ENCODE measurements around the gene RNU2-63P. TPM values are rescaled to one million over a fixed set of nuclear protein-coding genes. Genes with fewer than 3 reads are reported as not detected.

RNU2-63P gene
- total RNA-seq, 6 donors from 2014 or later = not detected

DNA sequence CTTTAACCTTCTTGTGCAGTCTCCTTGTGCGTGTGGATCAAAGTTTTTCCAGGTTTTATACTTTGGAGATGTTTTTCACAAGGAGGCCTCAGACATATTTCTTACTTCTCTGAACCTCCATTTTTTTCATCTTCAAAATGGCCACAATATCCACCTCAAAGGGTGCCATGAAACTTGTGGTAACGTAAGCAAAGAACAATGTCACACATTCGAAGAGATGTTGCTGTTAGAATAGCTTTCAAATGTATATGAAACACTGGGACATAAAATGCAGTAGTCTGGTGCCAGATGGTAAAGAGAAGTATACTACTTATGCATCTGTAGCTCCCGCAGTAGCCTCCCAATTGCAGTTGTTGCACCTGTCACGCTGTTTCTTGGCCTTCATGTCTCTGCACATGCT, 41.8 kb upstream of the RNU2-63P start:
- H3K27ac ChIP-seq = no peak overlapping the region
- DNase-seq (no peak), ATAC-seq (ENCODE audit: low FRiP score in 2 of 2) (no peak)
- no peaks in the 10 kb centered on the region for H3K36me3 ChIP-seq
- no peaks in the 10 kb centered on the region for H3K9me3 ChIP-seq
- no peaks in the 10 kb centered on the region for H3K27me3 ChIP-seq
- no peak for TF ChIP-seq EP300 (IDR thresholded peaks at IDR 0.05)
- no peak for TF ChIP-seq POLR2AphosphoS5 (IDR thresholded peaks at IDR 0.05)
- no peak for TF ChIP-seq POLR2A (IDR thresholded peaks at IDR 0.05)
- TF ChIP-seq, protein P1, sequence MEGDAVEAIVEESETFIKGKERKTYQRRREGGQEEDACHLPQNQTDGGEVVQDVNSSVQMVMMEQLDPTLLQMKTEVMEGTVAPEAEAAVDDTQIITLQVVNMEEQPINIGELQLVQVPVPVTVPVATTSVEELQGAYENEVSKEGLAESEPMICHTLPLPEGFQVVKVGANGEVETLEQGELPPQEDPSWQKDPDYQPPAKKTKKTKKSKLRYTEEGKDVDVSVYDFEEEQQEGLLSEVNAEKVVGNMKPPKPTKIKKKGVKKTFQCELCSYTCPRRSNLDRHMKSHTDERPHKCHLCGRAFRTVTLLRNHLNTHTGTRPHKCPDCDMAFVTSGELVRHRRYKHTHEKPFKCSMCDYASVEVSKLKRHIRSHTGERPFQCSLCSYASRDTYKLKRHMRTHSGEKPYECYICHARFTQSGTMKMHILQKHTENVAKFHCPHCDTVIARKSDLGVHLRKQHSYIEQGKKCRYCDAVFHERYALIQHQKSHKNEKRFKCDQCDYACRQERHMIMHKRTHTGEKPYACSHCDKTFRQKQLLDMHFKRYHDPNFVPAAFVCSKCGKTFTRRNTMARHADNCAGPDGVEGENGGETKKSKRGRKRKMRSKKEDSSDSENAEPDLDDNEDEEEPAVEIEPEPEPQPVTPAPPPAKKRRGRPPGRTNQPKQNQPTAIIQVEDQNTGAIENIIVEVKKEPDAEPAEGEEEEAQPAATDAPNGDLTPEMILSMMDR (IDR thresholded peaks at IDR 0.05) = no peak
- H3K4me3 ChIP-seq = no peak overlapping the region
- WGBS, 2 donors = 91 to 93% methylated on average over 5 of the region's 5 CpGs
- H3K4me1 ChIP-seq = peaks cover 19 to 22% (median 21%) of the 10 kb centered on the region in 4 donors

DNA sequence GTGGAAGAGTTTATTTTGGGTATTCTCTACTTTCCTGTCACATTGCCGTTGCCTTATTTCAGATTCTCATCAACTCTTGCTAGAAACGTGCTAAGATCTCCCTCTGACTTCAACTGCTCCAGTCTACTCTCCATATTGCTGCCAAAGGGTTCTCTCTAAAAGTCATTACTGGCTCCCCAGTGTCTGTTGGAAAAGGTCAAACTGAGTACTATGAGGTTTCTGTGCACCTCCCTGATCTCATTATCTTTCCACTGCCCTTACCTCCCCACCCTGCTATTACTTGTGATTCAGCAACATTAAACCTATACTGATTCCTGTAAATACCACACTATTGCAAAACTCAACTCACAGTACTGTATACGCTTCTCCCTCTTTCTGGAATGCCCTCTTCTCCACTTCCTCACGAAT, 41.1 kb upstream of the RNU2-63P start:
- Histone ChIP-seq H3K4me3 (no peak overlapping the region), H3K36me3 (no peaks in the 10 kb centered on the region), H3K27ac (no peak overlapping the region), H3K9me3 (no peaks in the 10 kb centered on the region), H3K4me1 (peaks cover 21 to 28% (median 24%) of the 10 kb centered on the region in 4 donors), H3K27me3 (no peaks in the 10 kb centered on the region)
- no peak for TF ChIP-seq POLR2A (IDR thresholded peaks at IDR 0.05)
- TF ChIP-seq, protein P1 (IDR thresholded peaks at IDR 0.05) = no peak
- TF ChIP-seq EP300 (IDR thresholded peaks at IDR 0.05) = no peak
- TF ChIP-seq POLR2AphosphoS5 (IDR thresholded peaks at IDR 0.05) = no peak
- DNase-seq (no peak), ATAC-seq (ENCODE audit: low FRiP score in 2 of 2) (no peak)
- WGBS, 2 donors = 52 to 56% methylated on average over 4 of the region's 4 CpGs

DNA sequence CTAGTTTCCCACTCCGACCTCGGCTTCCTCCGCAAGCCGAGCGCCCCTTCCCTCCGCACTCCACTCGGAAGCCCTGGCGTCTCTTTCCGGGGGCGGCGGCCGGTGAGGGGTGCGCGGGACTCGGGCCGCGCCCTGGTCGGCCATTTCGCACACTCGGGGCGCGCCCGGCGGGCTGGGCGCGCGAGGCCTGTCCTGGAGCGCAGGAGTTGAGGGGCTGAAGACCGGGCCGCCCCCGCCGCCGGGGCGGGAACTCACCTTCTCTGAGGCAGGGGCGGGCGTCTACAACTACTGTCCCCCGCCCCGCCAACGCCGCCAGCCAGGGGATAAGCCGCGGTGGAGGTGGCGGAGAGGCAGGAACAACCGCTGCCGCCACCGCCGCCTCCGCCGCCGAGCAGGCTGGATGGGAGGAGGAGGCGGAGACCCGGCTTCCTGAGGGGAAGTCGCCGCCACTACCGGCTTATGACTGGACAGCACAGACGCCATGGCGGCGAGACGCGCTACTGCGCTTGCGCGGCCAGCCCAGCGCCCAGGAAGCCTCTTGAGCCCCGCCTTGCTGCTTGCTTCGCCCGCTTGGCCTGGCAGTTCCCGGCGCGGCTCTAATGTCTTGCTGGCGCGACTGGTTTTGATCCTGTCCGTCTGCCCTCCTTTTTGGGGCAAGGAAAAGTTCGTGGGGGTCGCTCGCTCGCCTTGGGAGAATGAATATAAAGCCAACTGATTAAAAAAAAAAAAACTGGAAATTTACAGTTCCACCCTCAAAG, 39.2 kb upstream of the RNU2-63P start, which contains the start of gene KRCC1:
TSS of gene KRCC1 (minus strand) at position 413 of the 758 bp plus-strand sequence. CDS start 27,220 bp downstream, outside the sequence.
- peaks cover 21 to 30% (median 29%) of the 10 kb centered on the region in 4 donors for H3K4me1 ChIP-seq

DNA sequence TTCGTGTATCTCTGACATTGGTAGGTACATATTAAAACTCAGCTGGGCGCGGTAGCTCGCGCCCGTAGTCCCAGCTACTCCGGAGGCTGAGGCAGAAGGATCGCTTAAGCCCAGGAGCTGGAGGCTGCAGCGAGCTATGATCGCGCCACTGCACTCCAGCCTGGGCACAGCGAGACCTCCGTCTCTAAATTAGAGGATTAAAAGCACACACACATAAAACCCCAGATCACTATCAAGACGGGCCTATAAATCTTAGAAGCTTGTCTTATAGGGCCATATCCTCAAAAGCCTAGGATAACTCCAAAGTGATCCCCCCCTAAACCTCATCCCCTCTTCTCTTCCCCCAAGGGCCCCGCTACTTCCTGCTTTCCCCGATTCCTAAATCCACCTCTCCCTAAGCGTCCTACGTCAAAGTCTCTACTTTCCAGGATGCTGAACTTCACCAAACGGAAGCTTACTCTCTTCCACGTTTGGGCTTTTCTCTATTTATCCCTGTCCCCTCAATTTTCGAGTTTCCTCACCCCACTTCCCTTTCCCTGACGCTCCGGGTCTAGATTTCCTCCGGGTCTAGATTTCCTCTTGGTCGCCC, 38.5 kb upstream of the RNU2-63P start:
- Histone ChIP-seq H3K27me3 (no peaks in the 10 kb centered on the region), H3K36me3 (no peaks in the 10 kb centered on the region), H3K9me3 (no peaks in the 10 kb centered on the region), H3K4me3 (peak overlapping the region; percentile 63 to 81 (median 78)), H3K27ac (peak overlapping the region; percentile 97 to 100 (median 98)), H3K4me1 (peaks cover 21 to 30% (median 29%) of the 10 kb centered on the region in 4 donors)
- DNase-seq (peak in 1 of 2 donors; percentile 39), ATAC-seq (ENCODE audit: low FRiP score in 2 of 2) (peak in 1 of 2 donors; percentile 37)
- WGBS, 2 donors = 27 to 30% methylated on average over 24 to 25 of the region's 25 CpGs
- TF ChIP-seq POLR2A (IDR thresholded peaks at IDR 0.05) (no peak), EP300 (IDR thresholded peaks at IDR 0.05) (no peak), POLR2AphosphoS5 (IDR thresholded peaks at IDR 0.05) (no peak)
- TF ChIP-seq, protein P1 (IDR thresholded peaks at IDR 0.05) = no peak

More for the DNA sequence above, 39.2 kb upstream of the RNU2-63P start, which contains the start of gene KRCC1:
- TF ChIP-seq, protein P1 (IDR thresholded peaks at IDR 0.05) = peak in 4 of 6 experiments; percentile 41 to 69 (median 48)
- TF ChIP-seq POLR2A (IDR thresholded peaks at IDR 0.05) = peak in 3 of 4 donors; percentile 95 to 99 (median 96)
- TF ChIP-seq POLR2AphosphoS5 (IDR thresholded peaks at IDR 0.05) = peak; percentile 96 to 98
- TF ChIP-seq EP300 (IDR thresholded peaks at IDR 0.05) = no peak
- DNase-seq (peak; percentile 98 to 99), ATAC-seq (ENCODE audit: low FRiP score in 2 of 2) (peak; percentile 97 to 98)
- Histone ChIP-seq H3K9me3 (no peaks in the 10 kb centered on the region), H3K4me3 (peak within 1 kb of the TSS; percentile 63 to 81 (median 78)), H3K36me3 (no peaks in the 10 kb centered on the region), H3K27ac (peak within 1 kb of the TSS; percentile 97 to 100 (median 98)), H3K27me3 (no peaks in the 10 kb centered on the region)
- 1% methylated on average over 28 to 38 of the region's 77 CpGs for whole genome bisulfite sequencing, 2 donors

Data from upper lobe of left lung (tissue), 6 donors.